A673 (cell line): ENCODE measurements around the gene ODAD3. TPM values are rescaled to one million over a fixed set of nuclear protein-coding genes. Genes with fewer than 3 reads are reported as not detected.
A peak's percentile ranks its signal among the peaks of the same experiment; 100 is the strongest.

Experiments used
- BruUV-seq: library from RNA; stranded (reverse); fragments of 400-500 nt; replicated peaks from 2 replicates; lab custom pipeline; 2021; lab: Mats Ljungman, UMichigan
- CTCF ChIA-PET: fragments of 300-600 bp; sonication (Branson Sonifier 250); formaldehyde crosslinking; loops from one replicate; lab custom pipeline; 2022; ENCODE audit warnings: antibody characterized with exemption; lab: Charles Lee
- POLR2A ChIA-PET: fragments of 300-600 bp; sonication (Branson Sonifier 250); formaldehyde crosslinking; loops from one replicate; lab custom pipeline; 2022; ENCODE audit warnings: antibody characterized with exemption; ENCODE audit not compliant: low non-redundant PET; lab: Charles Lee
- DNase-seq: peaks from one replicate; pipeline ENCODE4 v3.0.0-alpha.2; 2015; ENCODE audit warnings: low spot score
- H3K27ac ChIP-seq: fragments of 200-600 bp; sonication (generic); 2 replicates; pipeline ENCODE4 v1.5.1; 2016; ENCODE audit warnings: mixed run types, low read depth, mild to moderate bottlenecking, mixed read lengths, antibody characterized with exemption, low read length; ENCODE audit not compliant: poor library complexity, severe bottlenecking
- H3K27me3 ChIP-seq: fragments of 200-600 bp; sonication (generic); replicated peaks from 2 replicates; pipeline ENCODE4 v1.6.1; 2017; ENCODE audit warnings: mixed run types, low read depth, mild to moderate bottlenecking, mixed read lengths, antibody characterized with exemption, low read length; ENCODE audit not compliant: insufficient read depth, poor library complexity
- H3K36me3 ChIP-seq: fragments of 200-600 bp; sonication (generic); 2 replicates; pipeline ENCODE4 v1.6.1; 2016; ENCODE audit warnings: mixed run types, mild to moderate bottlenecking, mixed read lengths, antibody characterized with exemption, low read length; ENCODE audit not compliant: insufficient read depth, poor library complexity, severe bottlenecking
- H3K4me1 ChIP-seq: fragments of 200-600 bp; sonication (generic); 2 replicates; pipeline ENCODE4 v1.6.1; 2017; ENCODE audit warnings: mixed run types, mild to moderate bottlenecking, mixed read lengths, antibody characterized with exemption, low read length; ENCODE audit not compliant: insufficient read depth, poor library complexity, severe bottlenecking
- H3K4me3 ChIP-seq: fragments of 200-600 bp; sonication (generic); 2 replicates; pipeline ENCODE4 v1.5.1; 2016; ENCODE audit warnings: low read depth, mixed run types, mild to moderate bottlenecking, mixed read lengths, low read length; ENCODE audit not compliant: poor library complexity, severe bottlenecking
- H3K9me3 ChIP-seq: fragments of 200-600 bp; sonication (generic); 2 replicates; pipeline ENCODE4 v1.6.1; 2016; ENCODE audit warnings: mixed run types, low read depth, mild to moderate bottlenecking, mixed read lengths, antibody characterized with exemption, low read length; ENCODE audit not compliant: poor library complexity, severe bottlenecking
- EZH2 ChIP-seq: fragments of 200-600 bp; sonication (generic); IDR thresholded peaks from 2 replicates; pipeline ENCODE4 v1.6.1; 2017; ENCODE audit warnings: borderline replicate concordance, low read depth, mild to moderate bottlenecking, mixed read lengths, antibody characterized with exemption, low read length; ENCODE audit not compliant: poor library complexity, severe bottlenecking
- intact Hi-C: fragments of 100-400 bp; cut with micrococcal nuclease; formaldehyde crosslinking; loops from one replicate; pipeline ENCODE4 v1.10.0; 2022; ENCODE audit not compliant: unreplicated experiment
- total RNA-seq: library from RNA; stranded (reverse); gene quantifications from 2 replicates; pipeline ENCODE4 v1.2.3, GENCODE V29; 2021
- TF ChIP-seq, protein P1 (sequence below): fragments of 300-800, 200-600 bp; sonication (generic); conservative IDR thresholded peaks from 2 replicates; pipeline ENCODE4 v1.5.1; 2017; ENCODE audit warnings: low read depth, mild to moderate bottlenecking, antibody characterized with exemption, low read length, moderate library complexity, mixed read lengths

Gene ODAD3
- total RNA-seq, 1 experiment from 2014 or later, result 0.39 TPM

DNA sequence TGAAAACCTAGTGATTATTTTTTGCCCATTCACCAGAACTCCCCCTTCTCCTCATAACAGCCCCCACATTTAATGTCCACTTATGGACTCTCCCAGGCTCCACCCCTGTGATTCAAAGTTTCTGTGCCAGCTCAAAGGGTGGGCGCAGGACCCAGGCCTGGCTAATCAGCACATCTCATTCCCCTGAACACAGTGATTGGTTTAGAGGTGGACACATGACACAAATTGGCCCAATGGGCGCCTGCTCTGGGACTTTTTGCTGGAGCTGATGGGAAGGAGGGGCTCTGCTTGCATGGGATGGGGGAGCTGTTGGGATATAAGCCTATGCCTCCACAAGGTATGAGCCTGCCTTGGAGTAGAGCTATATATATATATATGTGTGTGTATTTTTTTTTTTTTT is 44.6 kb downstream of the ODAD3 start:
- POLR2A ChIA-PET, result no interaction called here
- Histone ChIP-seq H3K36me3 (no peaks in the 10 kb centered on the region), H3K4me3 (no peak overlapping the region), H3K27me3 (no peaks in the 10 kb centered on the region), H3K9me3 (no peaks in the 10 kb centered on the region), H3K27ac (no peak overlapping the region), H3K4me1 (no peaks in the 10 kb centered on the region)
- TF ChIP-seq EZH2, result no peak
- TF ChIP-seq, protein P1, sequence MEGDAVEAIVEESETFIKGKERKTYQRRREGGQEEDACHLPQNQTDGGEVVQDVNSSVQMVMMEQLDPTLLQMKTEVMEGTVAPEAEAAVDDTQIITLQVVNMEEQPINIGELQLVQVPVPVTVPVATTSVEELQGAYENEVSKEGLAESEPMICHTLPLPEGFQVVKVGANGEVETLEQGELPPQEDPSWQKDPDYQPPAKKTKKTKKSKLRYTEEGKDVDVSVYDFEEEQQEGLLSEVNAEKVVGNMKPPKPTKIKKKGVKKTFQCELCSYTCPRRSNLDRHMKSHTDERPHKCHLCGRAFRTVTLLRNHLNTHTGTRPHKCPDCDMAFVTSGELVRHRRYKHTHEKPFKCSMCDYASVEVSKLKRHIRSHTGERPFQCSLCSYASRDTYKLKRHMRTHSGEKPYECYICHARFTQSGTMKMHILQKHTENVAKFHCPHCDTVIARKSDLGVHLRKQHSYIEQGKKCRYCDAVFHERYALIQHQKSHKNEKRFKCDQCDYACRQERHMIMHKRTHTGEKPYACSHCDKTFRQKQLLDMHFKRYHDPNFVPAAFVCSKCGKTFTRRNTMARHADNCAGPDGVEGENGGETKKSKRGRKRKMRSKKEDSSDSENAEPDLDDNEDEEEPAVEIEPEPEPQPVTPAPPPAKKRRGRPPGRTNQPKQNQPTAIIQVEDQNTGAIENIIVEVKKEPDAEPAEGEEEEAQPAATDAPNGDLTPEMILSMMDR, result no peak
- BruUV-seq, result no TSS peak
- intact Hi-C loops, result no loop called here
- CTCF ChIA-PET, result no interaction called here
- no peak for DNase-seq

DNA sequence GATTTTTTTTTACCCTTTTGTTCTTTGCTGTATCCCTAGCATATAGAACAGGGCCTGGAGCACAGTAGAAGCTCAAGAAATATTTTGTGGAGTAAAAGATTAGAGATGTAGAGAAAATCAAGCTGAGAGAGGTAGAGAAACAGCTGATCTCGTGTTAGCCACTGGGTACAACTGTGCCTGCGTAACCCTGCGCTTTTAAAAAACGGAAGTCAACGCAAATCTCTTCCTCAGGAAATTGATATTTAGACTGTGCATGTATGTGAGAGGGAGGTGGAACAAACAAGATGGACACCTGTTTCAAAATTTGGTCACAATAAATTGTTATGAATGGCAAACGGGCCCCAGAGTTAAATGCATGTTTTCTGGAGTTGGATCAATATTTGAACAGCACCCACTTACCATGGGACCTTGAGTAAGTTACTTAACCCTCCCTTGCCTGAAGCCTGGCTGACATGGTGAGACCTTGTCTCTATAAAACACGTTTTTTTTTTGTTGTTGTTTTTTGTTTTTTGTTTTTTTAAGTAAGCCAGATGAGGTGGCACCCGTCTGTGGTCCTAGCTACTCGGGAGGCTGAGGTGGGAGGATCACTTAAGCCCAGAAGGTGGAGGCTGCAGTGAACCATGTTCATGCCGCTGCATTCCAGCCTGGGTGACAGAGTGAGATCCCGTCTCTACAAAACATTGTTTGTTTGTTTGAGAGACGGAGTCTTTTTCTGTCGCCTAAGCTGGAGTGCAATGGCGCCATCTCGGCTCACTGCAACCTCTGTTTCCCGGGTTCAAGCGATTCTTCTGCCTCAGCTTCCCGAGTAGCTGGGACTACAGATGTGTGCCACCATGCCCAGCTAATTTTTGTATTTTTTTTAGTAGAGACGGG is 47.5 kb downstream of the ODAD3 start:
- no peak for TF ChIP-seq EZH2
- TF ChIP-seq, protein P1, result no peak
- Histone ChIP-seq H3K4me1 (peaks cover 16% of the 10 kb centered on the region), H3K27ac (no peak overlapping the region), H3K4me3 (no peak overlapping the region), H3K9me3 (no peaks in the 10 kb centered on the region), H3K36me3 (no peaks in the 10 kb centered on the region), H3K27me3 (no peaks in the 10 kb centered on the region)
- no TSS peak for BruUV-seq
- intact Hi-C loops, result no loop called here
- ChIA-PET POLR2A (no interaction called here), CTCF (no interaction called here)
- no peak for DNase-seq

DNA sequence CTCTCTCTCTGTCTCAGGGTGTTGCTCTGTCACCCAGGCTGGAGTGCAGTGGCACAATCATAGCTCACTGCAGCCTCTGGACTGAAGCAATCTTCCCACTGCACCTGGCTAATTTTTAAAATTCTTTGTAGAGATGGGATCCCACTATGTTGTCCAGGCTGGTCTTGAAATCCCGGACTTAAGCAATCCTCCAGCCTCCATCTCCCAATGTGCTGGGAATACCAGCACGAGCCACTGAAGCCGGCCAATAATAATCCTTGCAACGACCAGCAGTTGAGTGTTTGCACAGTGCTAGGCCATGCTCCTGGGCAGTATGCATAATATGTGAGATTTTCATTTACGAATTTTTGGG is 50.2 kb downstream of the ODAD3 start:
- no peak for TF ChIP-seq EZH2
- TF ChIP-seq, protein P1, result no peak
- DNase-seq, result peak; percentile 45
- no peaks in the 10 kb centered on the region for H3K36me3 ChIP-seq
- no TSS peak for BruUV-seq
- H3K27ac ChIP-seq, result no peak overlapping the region
- POLR2A ChIA-PET, result no interaction called here
- H3K4me1 ChIP-seq, result peaks cover 20% of the 10 kb centered on the region
- H3K27me3 ChIP-seq, result no peaks in the 10 kb centered on the region
- H3K9me3 ChIP-seq, result no peaks in the 10 kb centered on the region
- intact Hi-C loops, result loop anchor here (5.0 kb wide), 2 partner anchors 53 to 92 kb away; partner anchors contain the start of genes ODAD3 and PRKCSH
- CTCF ChIA-PET, result interaction anchor here (0.7 kb wide), 2 partner anchors 91 to 247 kb away, joined by 9 read pairs; no protein-coding TSS in a partner anchor
- H3K4me3 ChIP-seq, result no peak overlapping the region
